ENCODE measurements around the gene ERC1.

DNA sequence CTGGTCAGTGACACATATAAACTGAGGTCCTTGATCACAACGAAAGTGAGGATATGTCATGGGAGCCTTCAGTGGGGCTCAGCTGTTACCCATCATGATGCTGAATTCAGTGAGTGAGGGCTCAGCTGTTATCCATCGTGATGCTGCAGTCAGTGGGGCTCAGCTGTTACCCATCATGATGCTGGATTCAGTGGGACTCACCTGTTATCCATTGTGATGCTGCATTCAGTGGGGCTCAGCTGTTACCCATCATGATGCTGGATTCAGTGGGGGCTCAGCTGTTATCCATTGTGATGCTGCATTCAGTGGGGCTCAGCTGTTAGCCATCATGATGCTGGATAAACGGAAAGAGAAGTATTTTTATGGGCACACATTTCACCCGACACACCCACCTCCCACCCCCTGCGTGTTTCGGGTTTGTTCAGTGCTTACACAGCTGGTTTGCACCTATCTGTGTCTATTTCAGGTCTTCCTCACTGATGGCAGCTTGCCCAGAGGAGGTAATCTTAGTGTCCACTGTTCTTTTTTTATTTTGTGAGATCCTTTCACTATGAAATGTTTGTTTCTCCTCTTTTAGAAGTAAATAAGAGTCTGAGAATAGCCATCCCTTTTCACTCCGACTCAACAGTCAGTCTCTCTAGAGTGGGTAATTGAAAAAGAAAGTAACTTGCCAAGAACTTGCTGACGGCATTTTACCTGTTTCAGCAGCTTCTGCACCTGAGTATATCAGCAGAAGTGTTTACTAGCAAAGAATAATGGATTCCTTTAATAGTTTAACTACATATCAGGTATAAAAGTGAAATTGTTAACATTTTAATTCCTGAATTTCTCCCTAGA is 183.0 kb downstream of the ERC1 start:
- TF ChIP-seq, protein P1, sequence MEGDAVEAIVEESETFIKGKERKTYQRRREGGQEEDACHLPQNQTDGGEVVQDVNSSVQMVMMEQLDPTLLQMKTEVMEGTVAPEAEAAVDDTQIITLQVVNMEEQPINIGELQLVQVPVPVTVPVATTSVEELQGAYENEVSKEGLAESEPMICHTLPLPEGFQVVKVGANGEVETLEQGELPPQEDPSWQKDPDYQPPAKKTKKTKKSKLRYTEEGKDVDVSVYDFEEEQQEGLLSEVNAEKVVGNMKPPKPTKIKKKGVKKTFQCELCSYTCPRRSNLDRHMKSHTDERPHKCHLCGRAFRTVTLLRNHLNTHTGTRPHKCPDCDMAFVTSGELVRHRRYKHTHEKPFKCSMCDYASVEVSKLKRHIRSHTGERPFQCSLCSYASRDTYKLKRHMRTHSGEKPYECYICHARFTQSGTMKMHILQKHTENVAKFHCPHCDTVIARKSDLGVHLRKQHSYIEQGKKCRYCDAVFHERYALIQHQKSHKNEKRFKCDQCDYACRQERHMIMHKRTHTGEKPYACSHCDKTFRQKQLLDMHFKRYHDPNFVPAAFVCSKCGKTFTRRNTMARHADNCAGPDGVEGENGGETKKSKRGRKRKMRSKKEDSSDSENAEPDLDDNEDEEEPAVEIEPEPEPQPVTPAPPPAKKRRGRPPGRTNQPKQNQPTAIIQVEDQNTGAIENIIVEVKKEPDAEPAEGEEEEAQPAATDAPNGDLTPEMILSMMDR (IDR thresholded peaks at IDR 0.05), result no peak
- TF ChIP-seq POLR2AphosphoS5 (IDR thresholded peaks at IDR 0.05; ENCODE audit: insufficient read depth in 1 of 2, low read depth in 1 of 2), result no peak

Data from vagina (tissue), 2 donors.